HG02973 (cell line): Measurements from ENCODE around the gene TNFRSF9.
"Not testable (repeated sequence)": the region's sequence is repeated elsewhere in the genome, so short reads cannot be mapped to it uniquely, and the experiment has no call there.

ENCODE experiments used
- ATAC-seq: cut with Tn5 transposase; IDR thresholded peaks from one replicate; pipeline ENCODE4 v1.9.1; 2021; ENCODE audit warnings: moderate library complexity; ENCODE audit not compliant: unreplicated experiment

The TNFRSF9 gene

GRCh38 chr1:7921796-7922195 is 18.8 kb downstream of the TNFRSF9 start:
- no peak for ATAC-seq

- no peak for ATAC-seq
Measured at GRCh38 chr1:7919880-7920279, 20.8 kb downstream of the TNFRSF9 start.

- ATAC-seq = not testable (repeated sequence)
Measured at GRCh38 chr1:7917971-7918370, 22.7 kb downstream of the TNFRSF9 start.

- ATAC-seq = no peak
Measured at GRCh38 chr1:7916501-7916830, 24.2 kb downstream of the TNFRSF9 start.

GRCh38 chr1:7915826-7916500 is 24.7 kb downstream of the TNFRSF9 start:
- no peak for ATAC-seq

GRCh38 chr1:7912743-7913557 is 27.7 kb downstream of the TNFRSF9 start:
- no peak for ATAC-seq

- no peak for ATAC-seq
Measured at GRCh38 chr1:7912145-7912544, 28.5 kb downstream of the TNFRSF9 start.

- no peak for ATAC-seq
Measured at GRCh38 chr1:7905262-7905661, 35.4 kb downstream of the TNFRSF9 start.

GRCh38 chr1:7902478-7903085 is 38.1 kb downstream of the TNFRSF9 start:
- ATAC-seq = no peak

- no peak for ATAC-seq
Measured at GRCh38 chr1:7899741-7900140, 40.9 kb downstream of the TNFRSF9 start.

- no peak for ATAC-seq
Measured at GRCh38 chr1:7898962-7899361, 41.7 kb downstream of the TNFRSF9 start.

GRCh38 chr1:7896994-7897393 is 43.6 kb downstream of the TNFRSF9 start:
- ATAC-seq = no peak

- no peak for ATAC-seq
Measured at GRCh38 chr1:7893529-7894180, 47.0 kb downstream of the TNFRSF9 start.

GRCh38 chr1:7891804-7892203 is 48.8 kb downstream of the TNFRSF9 start:
- no peak for ATAC-seq

- no peak for ATAC-seq
Measured at GRCh38 chr1:7890853-7891252, 49.8 kb downstream of the TNFRSF9 start.

GRCh38 chr1:7888248-7889081 is 52.2 kb downstream of the TNFRSF9 start:
- ATAC-seq = no peak

GRCh38 chr1:7886405-7886745 is 54.3 kb downstream of the TNFRSF9 start:
- ATAC-seq = no peak

- no peak for ATAC-seq
Measured at GRCh38 chr1:7885513-7886404, 54.9 kb downstream of the TNFRSF9 start.

GRCh38 chr1:7884757-7885156 is 55.9 kb downstream of the TNFRSF9 start:
- no peak for ATAC-seq

GRCh38 chr1:7879228-7879627 is 61.4 kb downstream of the TNFRSF9 start:
- ATAC-seq = no peak
